BE2C (cell line): Measurements from ENCODE around the gene OSBPL8.
"Not testable (repeated sequence)": the region's sequence is repeated elsewhere in the genome, so short reads cannot be mapped to it uniquely, and the experiment has no call there.

Experiments used
- DNase-seq: peaks from one replicate; pipeline ENCODE4 v3.0.0-alpha.2; 2020
- H3K27me3 ChIP-seq: fragments of 250-450 bp; sonication (Bioruptor Pico); 2 replicates; pipeline ENCODE4 v1.5.1; 2020; ENCODE audit warnings: mild to moderate bottlenecking
- H3K36me3 ChIP-seq: fragments of 250-450 bp; sonication (Bioruptor Pico); 2 replicates; pipeline ENCODE4 v1.5.1; 2020; ENCODE audit warnings: mild to moderate bottlenecking
- H3K4me1 ChIP-seq: fragments of 250-450 bp; sonication (Bioruptor Pico); 2 replicates; pipeline ENCODE4 v1.5.1; 2020
- H3K4me3 ChIP-seq: 2 replicates; pipeline ENCODE4 v1.5.1; 2011; ENCODE audit warnings: low read depth, low read length
- H3K9me3 ChIP-seq: fragments of 250-450 bp; sonication (Bioruptor Pico); 2 replicates; pipeline ENCODE4 v1.5.1; 2020
- TF ChIP-seq, protein P1 (sequence below): IDR thresholded peaks from 2 replicates; pipeline ENCODE4 v1.5.1; 2012; ENCODE audit warnings: mild to moderate bottlenecking, low read depth, low read length

The OSBPL8 gene

DNA sequence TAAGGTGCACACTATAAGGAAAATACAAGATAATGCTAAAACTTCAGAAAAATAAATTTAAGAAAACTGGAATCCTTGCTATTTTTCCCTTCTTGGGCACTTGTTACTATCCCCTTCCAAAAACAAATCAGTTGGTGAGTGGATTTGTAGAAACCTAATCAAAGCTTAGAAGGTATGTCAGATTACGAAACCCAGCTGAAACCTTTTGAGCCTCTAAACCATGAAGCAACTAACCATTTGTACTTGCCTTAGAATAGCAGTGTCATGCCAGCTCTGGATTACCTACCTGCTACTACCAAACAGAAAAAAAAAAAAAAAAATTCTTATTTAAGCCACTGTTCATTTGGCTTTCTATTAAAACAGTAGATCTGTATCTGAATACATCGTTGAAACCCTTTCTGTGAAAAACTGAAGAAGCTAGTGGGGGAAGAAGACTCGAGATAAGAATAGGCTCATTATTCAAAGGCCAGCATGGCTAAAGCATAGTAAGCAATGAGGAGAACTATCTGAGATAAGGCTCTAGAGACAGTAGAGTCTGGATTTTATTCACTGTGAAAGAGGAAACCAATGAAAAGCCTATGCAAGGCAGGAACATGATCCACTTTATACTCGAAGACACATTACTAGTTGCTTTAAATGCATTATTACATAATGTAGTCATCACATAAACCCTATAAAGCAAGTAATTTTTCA, 30.2 kb downstream of the OSBPL8 start:
- no peak overlapping the region for H3K4me3 ChIP-seq
- H3K36me3 ChIP-seq = no peaks in the 10 kb centered on the region
- no peak for DNase-seq
- no peaks in the 10 kb centered on the region for H3K9me3 ChIP-seq
- TF ChIP-seq, protein P1, sequence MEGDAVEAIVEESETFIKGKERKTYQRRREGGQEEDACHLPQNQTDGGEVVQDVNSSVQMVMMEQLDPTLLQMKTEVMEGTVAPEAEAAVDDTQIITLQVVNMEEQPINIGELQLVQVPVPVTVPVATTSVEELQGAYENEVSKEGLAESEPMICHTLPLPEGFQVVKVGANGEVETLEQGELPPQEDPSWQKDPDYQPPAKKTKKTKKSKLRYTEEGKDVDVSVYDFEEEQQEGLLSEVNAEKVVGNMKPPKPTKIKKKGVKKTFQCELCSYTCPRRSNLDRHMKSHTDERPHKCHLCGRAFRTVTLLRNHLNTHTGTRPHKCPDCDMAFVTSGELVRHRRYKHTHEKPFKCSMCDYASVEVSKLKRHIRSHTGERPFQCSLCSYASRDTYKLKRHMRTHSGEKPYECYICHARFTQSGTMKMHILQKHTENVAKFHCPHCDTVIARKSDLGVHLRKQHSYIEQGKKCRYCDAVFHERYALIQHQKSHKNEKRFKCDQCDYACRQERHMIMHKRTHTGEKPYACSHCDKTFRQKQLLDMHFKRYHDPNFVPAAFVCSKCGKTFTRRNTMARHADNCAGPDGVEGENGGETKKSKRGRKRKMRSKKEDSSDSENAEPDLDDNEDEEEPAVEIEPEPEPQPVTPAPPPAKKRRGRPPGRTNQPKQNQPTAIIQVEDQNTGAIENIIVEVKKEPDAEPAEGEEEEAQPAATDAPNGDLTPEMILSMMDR = no peak
- H3K4me1 ChIP-seq = no peaks in the 10 kb centered on the region; the same call in 1 of the 2 replicates
- H3K27me3 ChIP-seq = no peaks in the 10 kb centered on the region

DNA sequence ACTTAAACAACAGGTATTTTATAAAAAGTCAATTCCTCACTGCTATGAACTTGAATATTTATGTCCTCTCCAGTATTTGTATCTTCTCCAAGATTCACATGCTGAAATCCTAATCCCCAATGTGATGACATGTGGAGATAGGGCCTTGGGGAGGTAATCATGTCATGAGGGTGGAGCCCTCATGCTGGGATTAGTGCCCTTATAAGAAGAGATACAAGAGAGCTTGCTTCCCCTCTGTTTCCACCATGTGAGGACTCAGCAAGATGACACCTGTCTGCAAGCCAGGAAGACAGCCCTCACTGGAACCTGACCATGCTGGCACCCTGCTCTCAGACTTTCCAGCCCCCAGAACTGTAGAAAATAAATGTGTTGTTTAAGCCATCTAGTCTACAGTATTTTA, 36.2 kb downstream of the OSBPL8 start:
- H3K27me3 ChIP-seq = no peaks in the 10 kb centered on the region
- no peaks in the 10 kb centered on the region for H3K4me1 ChIP-seq
- no peaks in the 10 kb centered on the region for H3K9me3 ChIP-seq
- TF ChIP-seq, protein P1 = no peak
- no peak overlapping the region for H3K4me3 ChIP-seq
- no peak for DNase-seq
- 0 out of 2 replicates have a peak, but pooled peaks cover 4% of the 10 kb centered on the region for H3K36me3 ChIP-seq

DNA sequence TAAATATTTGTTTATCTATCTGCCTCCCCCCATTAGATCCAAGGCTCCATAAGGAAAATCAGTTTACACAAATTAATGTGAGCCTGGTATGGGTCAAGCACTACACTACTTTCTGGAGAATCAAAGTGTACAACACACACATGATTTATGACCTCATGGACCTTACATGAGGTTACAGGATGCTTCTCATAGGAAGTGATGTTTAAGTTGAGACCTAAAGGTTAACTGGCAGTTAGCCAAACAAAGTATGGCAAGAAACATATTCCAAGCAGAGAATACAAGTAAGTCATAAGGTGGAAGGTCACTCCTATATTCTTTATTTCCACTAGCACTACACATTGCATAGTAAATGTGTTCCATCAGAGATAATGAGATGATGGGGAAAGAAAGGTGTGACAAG, 39.2 kb downstream of the OSBPL8 start:
- no peak for DNase-seq
- H3K4me3 ChIP-seq = no peak overlapping the region
- 0 out of 2 replicates have a peak, but pooled peaks cover 4% of the 10 kb centered on the region for H3K36me3 ChIP-seq
- no peaks in the 10 kb centered on the region for H3K27me3 ChIP-seq
- TF ChIP-seq, protein P1 = no peak
- no peaks in the 10 kb centered on the region for H3K4me1 ChIP-seq
- no peaks in the 10 kb centered on the region for H3K9me3 ChIP-seq

DNA sequence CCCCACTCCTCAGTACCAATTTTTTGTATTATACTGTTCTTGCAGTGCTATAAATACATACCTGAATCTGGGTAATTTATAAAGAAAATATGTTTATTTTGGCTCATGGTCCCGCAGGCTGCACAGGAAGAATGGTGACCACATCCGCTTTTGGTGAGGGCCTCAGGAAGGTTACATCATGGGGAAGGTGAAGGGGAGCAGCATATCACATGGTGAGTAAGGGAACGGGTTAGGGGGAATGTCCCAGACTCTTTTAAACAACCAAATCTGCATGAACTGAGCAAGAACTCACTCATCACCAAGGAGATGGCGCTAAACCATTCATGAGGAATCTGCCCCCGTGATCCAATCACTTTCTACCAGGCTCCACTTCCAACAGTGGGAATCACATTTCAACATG, 40.0 kb downstream of the OSBPL8 start:
- H3K4me3 ChIP-seq = no peak overlapping the region
- TF ChIP-seq, protein P1 = no peak
- 0 out of 2 replicates have a peak, but pooled peaks cover 4% of the 10 kb centered on the region for H3K36me3 ChIP-seq
- no peaks in the 10 kb centered on the region for H3K4me1 ChIP-seq
- H3K9me3 ChIP-seq = no peaks in the 10 kb centered on the region
- no peak for DNase-seq
- H3K27me3 ChIP-seq = no peaks in the 10 kb centered on the region

DNA sequence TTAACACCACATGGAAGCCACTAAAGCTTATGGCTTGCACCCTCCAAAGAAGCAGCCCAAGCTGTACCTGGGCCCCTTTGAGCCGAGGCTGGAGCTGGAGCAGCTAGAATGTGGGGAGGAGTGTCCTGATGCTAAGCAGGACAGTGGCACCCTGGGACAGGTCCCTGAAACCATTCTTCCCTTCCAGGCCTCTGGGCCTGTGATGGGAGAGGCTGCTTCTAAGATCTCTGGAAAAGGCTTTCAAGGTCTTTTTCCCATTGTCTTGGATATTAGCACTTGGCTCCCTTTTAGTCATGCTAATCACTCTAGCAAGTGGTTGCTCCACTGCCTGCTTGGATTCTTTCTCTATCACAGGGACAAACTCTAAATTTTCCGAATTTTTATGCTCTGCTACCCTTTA, 40.9 kb downstream of the OSBPL8 start:
- TF ChIP-seq, protein P1 = no peak
- 0 out of 2 replicates have a peak, but pooled peaks cover 4% of the 10 kb centered on the region for H3K36me3 ChIP-seq
- no peak overlapping the region for H3K4me3 ChIP-seq
- no peaks in the 10 kb centered on the region for H3K9me3 ChIP-seq
- no peaks in the 10 kb centered on the region for H3K4me1 ChIP-seq
- DNase-seq = no peak
- no peaks in the 10 kb centered on the region for H3K27me3 ChIP-seq

DNA sequence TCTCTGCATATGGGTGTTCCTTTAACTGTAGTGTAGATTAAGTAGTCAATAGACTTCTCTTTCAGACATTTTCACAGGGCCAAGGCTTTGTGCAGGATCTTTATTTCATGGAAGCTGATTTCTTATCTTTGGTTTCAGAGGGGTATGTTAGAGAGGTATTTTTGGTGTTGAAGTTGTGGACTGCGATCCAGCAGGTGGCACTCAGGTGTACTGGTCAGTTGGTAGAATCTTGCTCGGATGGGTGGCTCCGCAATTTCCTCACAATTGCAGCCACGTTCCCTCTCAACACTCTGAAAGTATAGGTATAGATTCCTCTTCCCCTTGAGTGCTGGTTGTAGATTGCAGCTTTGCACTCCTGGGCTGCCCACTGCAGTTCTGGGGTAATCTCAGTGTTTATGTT, 44.3 kb downstream of the OSBPL8 start:
- H3K4me3 ChIP-seq = no peak overlapping the region
- no peaks in the 10 kb centered on the region for H3K36me3 ChIP-seq
- no peaks in the 10 kb centered on the region for H3K4me1 ChIP-seq
- TF ChIP-seq, protein P1 = no peak
- no peaks in the 10 kb centered on the region for H3K9me3 ChIP-seq
- no peaks in the 10 kb centered on the region for H3K27me3 ChIP-seq
- DNase-seq = no peak

DNA sequence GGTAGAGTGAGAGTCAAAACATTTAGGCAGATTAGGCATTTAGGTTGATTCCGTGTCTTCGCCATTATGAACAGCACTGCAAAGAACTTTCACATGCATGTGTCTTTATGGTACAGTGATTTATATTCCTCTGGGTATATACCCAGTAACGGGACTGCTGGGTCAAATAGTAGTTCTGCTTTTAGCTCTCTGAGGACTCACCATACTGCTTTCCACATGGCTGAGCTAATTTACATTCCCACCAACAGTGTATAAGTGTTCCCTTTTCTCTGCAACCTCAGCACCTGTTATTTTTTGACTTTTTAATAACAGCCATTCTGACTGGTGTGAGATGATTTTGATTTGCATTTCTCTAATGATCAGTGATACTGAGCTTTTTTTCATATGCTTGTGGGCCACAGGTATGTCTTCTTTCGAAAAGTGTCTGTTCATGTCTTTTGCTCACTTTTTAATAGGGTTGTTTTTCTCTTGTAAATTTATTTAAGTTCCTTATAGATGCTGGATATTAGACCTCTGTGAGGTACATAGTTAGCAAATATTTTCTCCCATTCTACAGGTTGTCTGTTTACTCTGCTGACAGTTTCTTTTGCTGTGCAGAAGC, 48.4 kb downstream of the OSBPL8 start:
- not testable (repeated sequence) for H3K9me3 ChIP-seq, H3K4me1 ChIP-seq, H3K36me3 ChIP-seq, H3K27me3 ChIP-seq, H3K4me3 ChIP-seq, DNase-seq
